WTC11 (cell line): ENCODE results near the gene SIGMAR1.

Experiments
- ATF1 ChIP-seq: sonication (generic); formaldehyde crosslinking; IDR thresholded peaks from 2 replicates; pipeline ENCODE4 v1.8.1; 2023; ENCODE audit warnings: mild to moderate bottlenecking, moderate library complexity, missing genetic modification reagents
- CTCF ChIP-seq: fragments of 200-600 bp; IDR thresholded peaks from 2 replicates; pipeline ENCODE4 v1.8.0; 2022; ENCODE audit warnings: antibody characterized with exemption
- OVOL2 ChIP-seq: fragments of 250-450 bp; sonication (Bioruptor Pico); IDR thresholded peaks from 2 replicates; pipeline ENCODE4 v1.9.0; 2021; ENCODE audit warnings: mild to moderate bottlenecking, borderline replicate concordance
- ZNF138 ChIP-seq: sonication (generic); formaldehyde crosslinking; conservative IDR thresholded peaks from 2 replicates; pipeline ENCODE4 v1.8.1; 2022; ENCODE audit warnings: mild to moderate bottlenecking, moderate library complexity, missing genetic modification reagents
- TF ChIP-seq, protein P1 (sequence below): sonication (generic); formaldehyde crosslinking; IDR thresholded peaks from 2 replicates; pipeline ENCODE4 v1.8.1; 2023; ENCODE audit warnings: mild to moderate bottlenecking, missing genetic modification reagents
- TF ChIP-seq, protein P2 (sequence below): sonication (generic); formaldehyde crosslinking; IDR thresholded peaks from 2 replicates; pipeline ENCODE4 v1.8.0; 2022; ENCODE audit warnings: mild to moderate bottlenecking, missing genetic modification reagents

GRCh38 chr9:34601937-34602573 is 35.5 kb downstream of the SIGMAR1 start:
- TF ChIP-seq, protein P1, sequence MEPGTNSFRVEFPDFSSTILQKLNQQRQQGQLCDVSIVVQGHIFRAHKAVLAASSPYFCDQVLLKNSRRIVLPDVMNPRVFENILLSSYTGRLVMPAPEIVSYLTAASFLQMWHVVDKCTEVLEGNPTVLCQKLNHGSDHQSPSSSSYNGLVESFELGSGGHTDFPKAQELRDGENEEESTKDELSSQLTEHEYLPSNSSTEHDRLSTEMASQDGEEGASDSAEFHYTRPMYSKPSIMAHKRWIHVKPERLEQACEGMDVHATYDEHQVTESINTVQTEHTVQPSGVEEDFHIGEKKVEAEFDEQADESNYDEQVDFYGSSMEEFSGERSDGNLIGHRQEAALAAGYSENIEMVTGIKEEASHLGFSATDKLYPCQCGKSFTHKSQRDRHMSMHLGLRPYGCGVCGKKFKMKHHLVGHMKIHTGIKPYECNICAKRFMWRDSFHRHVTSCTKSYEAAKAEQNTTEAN, result no peak
- no peak for TF ChIP-seq OVOL2
- TF ChIP-seq, protein P2, sequence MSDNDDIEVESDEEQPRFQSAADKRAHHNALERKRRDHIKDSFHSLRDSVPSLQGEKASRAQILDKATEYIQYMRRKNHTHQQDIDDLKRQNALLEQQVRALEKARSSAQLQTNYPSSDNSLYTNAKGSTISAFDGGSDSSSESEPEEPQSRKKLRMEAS (CRISPR knock-in tag), result no peak
- no peak for TF ChIP-seq CTCF
- TF ChIP-seq ATF1 (CRISPR knock-in tag), result no peak
- no peak for TF ChIP-seq ZNF138 (CRISPR knock-in tag)
